HG03175 (cell line): ENCODE data around the gene FBLN7.

ENCODE experiments used
- ATAC-seq: cut with Tn5 transposase; IDR thresholded peaks from one replicate; pipeline ENCODE4 v1.9.1; 2021; ENCODE audit warnings: mild to moderate bottlenecking, moderate library complexity; ENCODE audit not compliant: unreplicated experiment

FBLN7 gene

GRCh38 chr2:112155331-112156151 is 17.4 kb downstream of the FBLN7 start:
- ATAC-seq, result no peak

- no peak for ATAC-seq
Observed at GRCh38 chr2:112156152-112156986, 18.2 kb downstream of the FBLN7 start.

- ATAC-seq, result no peak
Observed at GRCh38 chr2:112157472-112157871, 19.3 kb downstream of the FBLN7 start.

- peak; percentile 45 for ATAC-seq
Observed at GRCh38 chr2:112159454-112159921, 21.3 kb downstream of the FBLN7 start.

- no peak for ATAC-seq
Observed at GRCh38 chr2:112160283-112161250, 22.4 kb downstream of the FBLN7 start.

- no peak for ATAC-seq
Observed at GRCh38 chr2:112161431-112162145, 23.4 kb downstream of the FBLN7 start.

GRCh38 chr2:112162341-112162740 is 24.2 kb downstream of the FBLN7 start:
- ATAC-seq, result no peak

GRCh38 chr2:112162956-112163355 is 24.8 kb downstream of the FBLN7 start:
- no peak for ATAC-seq

GRCh38 chr2:112163541-112163981 is 25.4 kb downstream of the FBLN7 start:
- ATAC-seq, result no peak

GRCh38 chr2:112164876-112165275 is 26.7 kb downstream of the FBLN7 start:
- no peak for ATAC-seq

GRCh38 chr2:112165296-112165695 is 27.1 kb downstream of the FBLN7 start:
- ATAC-seq, result no peak

GRCh38 chr2:112166806-112167499 is 28.8 kb downstream of the FBLN7 start:
- no peak for ATAC-seq

- no peak for ATAC-seq
Observed at GRCh38 chr2:112168422-112169124, 30.4 kb downstream of the FBLN7 start.

GRCh38 chr2:112170495-112170894 is 32.3 kb downstream of the FBLN7 start:
- no peak for ATAC-seq

- no peak for ATAC-seq
Observed at GRCh38 chr2:112173646-112174319, 35.6 kb downstream of the FBLN7 start.

- ATAC-seq, result no peak
Observed at GRCh38 chr2:112174383-112174782, 36.2 kb downstream of the FBLN7 start.

- ATAC-seq, result no peak
Observed at GRCh38 chr2:112175333-112175732, 37.1 kb downstream of the FBLN7 start.

GRCh38 chr2:112175958-112176573 is 37.9 kb downstream of the FBLN7 start:
- no peak for ATAC-seq
